ENCODE measurements around the gene TSC1.

GRCh38 chr9:132886334-132886725 is 58.1 kb downstream of the TSC1 start:
- TF ChIP-seq CTCF (IDR thresholded peaks at IDR 0.05) (no peak), POLR2A (IDR thresholded peaks at IDR 0.05) (no peak)

Data from prostate gland (tissue), 2 donors.